GM12874 (cell line): ENCODE measurements around the gene WASF3.

Experiments
- TF ChIP-seq, protein P1 (sequence below): IDR thresholded peaks from 2 replicates; pipeline ENCODE4 v1.5.1; 2011; ENCODE audit warnings: low read depth, mild to moderate bottlenecking, control low read depth, low read length, moderate library complexity; ENCODE audit not compliant: insufficient read depth

WASF3 gene

DNA sequence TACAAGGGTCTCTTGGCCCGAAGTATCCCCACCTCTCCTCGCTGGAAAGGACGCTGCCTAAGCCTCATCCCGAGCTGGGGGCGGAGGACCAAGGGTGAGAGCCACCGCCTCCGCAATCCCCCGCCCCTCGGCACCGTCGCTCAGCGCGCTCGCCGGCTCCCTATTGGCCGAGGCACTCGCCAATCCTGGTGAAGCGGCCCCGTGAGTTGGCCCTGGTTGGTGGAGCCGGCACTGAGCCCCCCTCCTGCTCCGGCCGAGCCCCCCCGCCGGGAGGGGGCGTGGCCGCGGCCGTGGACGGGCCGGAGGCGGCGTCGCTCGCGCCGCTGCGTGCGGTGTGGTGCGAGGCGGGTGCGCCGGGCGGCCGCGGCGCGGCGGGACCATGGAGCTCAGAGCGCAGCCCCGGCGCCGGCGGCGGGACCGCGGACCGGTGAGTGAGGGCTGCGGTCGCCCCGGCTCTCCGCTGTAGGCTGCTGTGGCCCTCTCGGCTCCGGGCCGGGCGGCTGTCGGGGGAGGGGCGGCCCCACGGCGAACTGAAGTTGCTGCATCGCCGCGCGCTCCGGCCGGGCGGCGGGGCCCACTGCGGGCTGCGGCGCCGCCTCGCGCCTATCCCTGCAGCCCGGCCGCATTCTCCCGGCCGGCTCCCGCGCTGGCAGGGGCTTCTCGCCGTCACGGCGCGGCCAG, at the start of gene WASF3:
TSS of gene WASF3 (plus strand) at position 291 of the 681 bp plus-strand sequence. CDS start 84,588 bp downstream, outside the sequence.
- TF ChIP-seq, protein P1, sequence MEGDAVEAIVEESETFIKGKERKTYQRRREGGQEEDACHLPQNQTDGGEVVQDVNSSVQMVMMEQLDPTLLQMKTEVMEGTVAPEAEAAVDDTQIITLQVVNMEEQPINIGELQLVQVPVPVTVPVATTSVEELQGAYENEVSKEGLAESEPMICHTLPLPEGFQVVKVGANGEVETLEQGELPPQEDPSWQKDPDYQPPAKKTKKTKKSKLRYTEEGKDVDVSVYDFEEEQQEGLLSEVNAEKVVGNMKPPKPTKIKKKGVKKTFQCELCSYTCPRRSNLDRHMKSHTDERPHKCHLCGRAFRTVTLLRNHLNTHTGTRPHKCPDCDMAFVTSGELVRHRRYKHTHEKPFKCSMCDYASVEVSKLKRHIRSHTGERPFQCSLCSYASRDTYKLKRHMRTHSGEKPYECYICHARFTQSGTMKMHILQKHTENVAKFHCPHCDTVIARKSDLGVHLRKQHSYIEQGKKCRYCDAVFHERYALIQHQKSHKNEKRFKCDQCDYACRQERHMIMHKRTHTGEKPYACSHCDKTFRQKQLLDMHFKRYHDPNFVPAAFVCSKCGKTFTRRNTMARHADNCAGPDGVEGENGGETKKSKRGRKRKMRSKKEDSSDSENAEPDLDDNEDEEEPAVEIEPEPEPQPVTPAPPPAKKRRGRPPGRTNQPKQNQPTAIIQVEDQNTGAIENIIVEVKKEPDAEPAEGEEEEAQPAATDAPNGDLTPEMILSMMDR, result no peak

GRCh38 chr13:26508885-26509284, 48.6 kb upstream of the WASF3 start:
- TF ChIP-seq, protein P1, result no peak

- TF ChIP-seq, protein P1, result no peak
Measured at GRCh38 chr13:26509491-26509890, 48.0 kb upstream of the WASF3 start.

DNA sequence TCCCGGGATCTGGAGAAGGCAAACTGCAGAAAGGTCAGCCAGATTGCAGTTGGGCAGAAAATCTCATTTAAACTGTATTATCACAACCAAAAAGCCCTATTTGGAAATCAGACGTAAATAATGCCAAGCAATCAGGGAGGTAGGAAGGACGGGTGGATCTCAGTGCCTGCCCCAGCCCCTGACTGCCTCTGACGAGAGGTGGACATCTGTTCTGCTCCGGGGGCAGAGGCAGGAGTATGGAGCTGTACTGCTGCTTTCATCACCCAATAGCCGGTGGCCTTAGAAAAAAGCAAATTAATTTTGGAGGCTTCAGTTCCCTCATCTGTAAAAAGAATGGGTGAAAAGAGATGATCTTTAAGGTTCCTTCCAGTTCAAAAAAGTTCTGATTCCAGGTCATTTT, 43.6 kb upstream of the WASF3 start:
- TF ChIP-seq, protein P1, result no peak

DNA sequence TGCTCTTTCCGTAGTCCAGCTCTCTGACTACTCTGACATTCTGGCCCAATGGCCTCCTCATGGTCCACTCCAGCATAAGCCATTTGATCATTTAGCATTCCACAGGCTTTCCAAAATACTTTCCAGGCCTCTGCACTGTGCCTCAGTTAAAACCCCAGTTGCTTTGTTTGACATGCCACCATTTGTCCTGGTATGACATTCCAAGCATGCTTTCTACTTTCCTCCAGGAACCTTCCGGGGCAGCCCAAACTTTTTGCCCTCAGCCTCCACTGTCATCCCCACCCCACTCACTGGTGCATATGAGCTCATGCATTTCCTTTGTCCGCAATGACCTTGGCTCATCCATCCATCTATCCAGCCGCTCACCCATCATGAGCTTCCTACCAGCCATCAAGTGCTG, 41.8 kb upstream of the WASF3 start:
- TF ChIP-seq, protein P1, result no peak

- TF ChIP-seq, protein P1, result no peak
Measured at GRCh38 chr13:26517936-26518335, 39.5 kb upstream of the WASF3 start.

DNA sequence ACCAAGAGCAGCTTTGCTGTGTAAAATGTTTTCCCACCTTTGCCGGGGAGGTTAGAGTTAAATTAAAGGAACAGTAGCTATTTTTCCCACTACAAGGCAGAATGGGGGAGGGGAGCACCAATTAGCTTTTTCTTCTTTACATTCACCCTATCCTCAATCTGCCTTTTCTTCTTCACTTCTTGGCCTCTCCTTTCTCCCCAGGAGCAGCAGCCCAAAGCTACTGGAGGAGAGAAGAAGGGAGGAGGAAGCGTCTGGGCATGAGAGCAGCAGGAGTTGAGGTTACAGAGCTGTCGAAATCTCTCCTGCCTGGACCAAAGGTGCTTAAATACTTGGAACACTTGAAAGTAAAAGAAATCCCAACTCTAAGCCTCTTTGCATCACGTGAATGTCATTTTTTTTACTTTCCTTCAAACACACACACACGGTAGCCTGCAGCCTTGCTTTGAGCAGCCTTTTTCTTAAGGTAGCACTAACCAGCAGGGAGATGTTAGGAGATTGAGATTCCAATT, 39.0 kb upstream of the WASF3 start:
- TF ChIP-seq, protein P1, result no peak
